Peyer's patch (tissue), 4 donors: ENCODE results near the gene IPCEF1.

ENCODE experiments used
- POLR2A ChIP-seq, 2 donors: fragments of 450-650 bp; IDR thresholded peaks; one replicate each; pipeline ENCODE4 v1.5.1; 2017; ENCODE audit warnings: antibody characterized with exemption in 2 of 2, mild to moderate bottlenecking in 2 of 2, moderate library complexity in 2 of 2
- TF ChIP-seq, protein P1 (sequence below), 6 experiments: fragments of 450-650 bp in 4 of 6; fragments of 200-600 bp in 2 of 6; sonication (generic) in 1 of 6; IDR thresholded peaks; one replicate each; pipeline ENCODE4 v1.5.1; 2017 to 2019; ENCODE audit warnings: antibody characterized with exemption in 6 of 6, mild to moderate bottlenecking in 3 of 6, moderate library complexity in 1 of 6

DNA sequence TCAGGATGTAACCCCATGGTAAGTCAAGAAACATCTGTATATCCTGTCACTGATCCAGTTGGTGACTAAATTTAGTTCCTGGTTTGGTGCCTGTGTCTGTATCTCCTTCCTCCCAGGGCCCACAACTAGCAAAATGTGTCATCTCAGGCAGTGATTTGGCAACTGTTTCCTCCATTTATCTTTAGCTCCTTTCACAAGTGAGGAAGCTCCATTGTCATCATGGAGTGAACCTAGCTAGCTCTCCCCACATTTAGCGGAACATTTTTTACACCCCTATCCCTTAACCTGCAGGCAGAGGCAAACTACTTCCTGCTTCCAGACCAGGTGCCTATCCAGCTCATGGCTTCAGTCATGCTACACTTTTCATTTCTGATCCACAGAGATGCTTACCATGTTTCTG lies 99.5 kb downstream of the IPCEF1 start:
- TF ChIP-seq, protein P1, sequence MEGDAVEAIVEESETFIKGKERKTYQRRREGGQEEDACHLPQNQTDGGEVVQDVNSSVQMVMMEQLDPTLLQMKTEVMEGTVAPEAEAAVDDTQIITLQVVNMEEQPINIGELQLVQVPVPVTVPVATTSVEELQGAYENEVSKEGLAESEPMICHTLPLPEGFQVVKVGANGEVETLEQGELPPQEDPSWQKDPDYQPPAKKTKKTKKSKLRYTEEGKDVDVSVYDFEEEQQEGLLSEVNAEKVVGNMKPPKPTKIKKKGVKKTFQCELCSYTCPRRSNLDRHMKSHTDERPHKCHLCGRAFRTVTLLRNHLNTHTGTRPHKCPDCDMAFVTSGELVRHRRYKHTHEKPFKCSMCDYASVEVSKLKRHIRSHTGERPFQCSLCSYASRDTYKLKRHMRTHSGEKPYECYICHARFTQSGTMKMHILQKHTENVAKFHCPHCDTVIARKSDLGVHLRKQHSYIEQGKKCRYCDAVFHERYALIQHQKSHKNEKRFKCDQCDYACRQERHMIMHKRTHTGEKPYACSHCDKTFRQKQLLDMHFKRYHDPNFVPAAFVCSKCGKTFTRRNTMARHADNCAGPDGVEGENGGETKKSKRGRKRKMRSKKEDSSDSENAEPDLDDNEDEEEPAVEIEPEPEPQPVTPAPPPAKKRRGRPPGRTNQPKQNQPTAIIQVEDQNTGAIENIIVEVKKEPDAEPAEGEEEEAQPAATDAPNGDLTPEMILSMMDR (IDR thresholded peaks at IDR 0.05), result no peak
- TF ChIP-seq POLR2A (IDR thresholded peaks at IDR 0.05), result no peak
